Astrocyte (in vitro differentiated cells and primary cell): ENCODE results near the gene ADNP2.

Source experiments
- CTCF ChIP-seq: IDR thresholded peaks from 2 replicates; pipeline ENCODE4 v1.5.1; 2011; ENCODE audit warnings: low read depth, mild to moderate bottlenecking, inconsistent platforms, low read length, moderate library complexity; ENCODE audit not compliant: insufficient read depth
- EZH2 ChIP-seq: IDR thresholded peaks from 2 replicates; pipeline ENCODE4 v1.6.1; 2012; ENCODE audit warnings: mild to moderate bottlenecking, low read length, inconsistent platforms; ENCODE audit not compliant: insufficient read depth

GRCh38 chr18:80163183-80163582 lies 54.1 kb downstream of the ADNP2 start:
- TF ChIP-seq CTCF: no peak
- TF ChIP-seq EZH2: no peak
